Natural killer cell (primary cell): Measurements from ENCODE around the gene TSPAN31. TPM values are rescaled to one million over a fixed set of nuclear protein-coding genes. Genes with fewer than 3 reads are reported as not detected.
A peak's percentile ranks its signal among the peaks of the same experiment; 100 is the strongest.

Experiments used
- ATAC-seq, 3 donors: fragments of 150-1000 bp in 2 of 3; fragments of 200-7000 bp in 1 of 3; cut with Tn5 transposase; 1 replicate in 1 of 3; 2 replicates in 2 of 3; pipeline ENCODE4 v1.10.0; 2021; ENCODE audit warnings: mild to moderate bottlenecking in 2 of 3, moderate library complexity in 2 of 3
- DNase-seq, 2 donors: peaks; one replicate each; pipeline versions ENCODE4 v3.0.0 to v3.0.0-alpha.2; 2013 to 2021; ENCODE audit warnings: mixed read lengths in 1 of 2
- H3K27ac ChIP-seq: one replicate; pipeline ENCODE4 v1.5.1; 2013; ENCODE audit warnings: mild to moderate bottlenecking, low read length
- H3K27me3 ChIP-seq: one replicate; pipeline ENCODE4 v1.6.1; 2013; ENCODE audit warnings: low read length; ENCODE audit not compliant: control insufficient read depth, insufficient read depth
- H3K36me3 ChIP-seq: one replicate; pipeline ENCODE4 v1.6.1; 2013; ENCODE audit warnings: low read length; ENCODE audit not compliant: control insufficient read depth, insufficient read depth
- H3K4me1 ChIP-seq: one replicate; pipeline ENCODE4 v1.6.1; 2013; ENCODE audit warnings: low read length; ENCODE audit not compliant: control insufficient read depth, insufficient read depth
- H3K4me3 ChIP-seq: one replicate; pipeline ENCODE4 v1.5.1; 2013; ENCODE audit warnings: low read length
- H3K9me3 ChIP-seq: one replicate; pipeline ENCODE4 v1.6.1; 2013; ENCODE audit warnings: low read length; ENCODE audit not compliant: control insufficient read depth, insufficient read depth
- H3K27ac Mint-ChIP-seq, 2 donors: one replicate each; pipeline ENCODE4 v1.8.0; 2022; ENCODE audit warnings: mild to moderate bottlenecking in 2 of 2, mixed read lengths in 2 of 2, moderate library complexity in 1 of 2
- H3K27me3 Mint-ChIP-seq, 2 donors: one replicate each; pipeline ENCODE4 v1.8.0; 2022; ENCODE audit warnings: low read depth in 2 of 2, mixed read lengths in 2 of 2
- H3K36me3 Mint-ChIP-seq: one replicate; pipeline ENCODE4 v1.8.0; 2022; ENCODE audit warnings: mixed read lengths
- H3K4me1 Mint-ChIP-seq, 2 donors: one replicate each; pipeline ENCODE4 v1.8.0; 2022; ENCODE audit warnings: mixed read lengths in 2 of 2
- H3K4me3 Mint-ChIP-seq: one replicate; pipeline ENCODE4 v1.8.0; 2022; ENCODE audit warnings: mild to moderate bottlenecking, moderate library complexity, mixed read lengths
- H3K9me3 Mint-ChIP-seq, 2 donors: one replicate each; pipeline ENCODE4 v1.8.0; 2022; ENCODE audit warnings: mixed read lengths in 2 of 2
- WGBS: methylation state at CpG from one replicate; pipeline ENCODE4 v1.1.7; 2013; ENCODE audit warnings: missing lambda C conversion rate; ENCODE audit not compliant: insufficient coverage; 5-methylcytosine and 5-hydroxymethylcytosine counted together
- intact Hi-C: fragments of 100-400 bp; cut with micrococcal nuclease; formaldehyde crosslinking; loops from one replicate; pipeline ENCODE4 v1.14.2; 2022
- total RNA-seq, 4 donors: library from RNA; stranded (reverse); fragments of 120-200 nt in 1 of 4; gene quantifications; one replicate each; pipeline versions ENCODE4 v1.2.3 to v1.2.4, GENCODE V29; 2013 to 2022
- TF ChIP-seq, protein P1 (sequence below): fragments of 200-600 bp; IDR thresholded peaks from one replicate; pipeline ENCODE4 v1.8.0; 2022; ENCODE audit warnings: antibody characterized with exemption

TSPAN31 gene
- total RNA-seq, 3 donors from 2014 or later (not counting 1 experiment from before 2014, with no cell fraction given): 18.3 to 27.0 (median 23.5) TPM

DNA sequence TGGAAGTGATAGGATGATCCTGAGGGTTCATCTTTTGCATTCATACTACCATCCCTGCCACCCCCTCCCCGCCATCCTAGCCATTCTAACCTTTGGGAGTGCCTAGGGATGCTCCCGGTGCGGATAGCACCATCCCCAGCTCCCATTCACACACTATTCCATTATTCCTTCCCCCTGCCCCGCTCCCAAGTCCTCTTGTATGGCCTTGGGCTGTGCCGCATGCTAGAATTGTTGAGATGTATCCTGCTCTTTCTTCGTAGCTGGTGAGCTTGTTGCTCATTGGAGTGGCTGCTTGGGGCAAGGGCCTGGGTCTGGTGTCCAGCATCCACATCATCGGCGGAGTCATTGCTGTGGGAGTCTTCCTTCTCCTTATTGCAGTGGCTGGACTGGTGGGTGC lies 644 bp downstream of the TSPAN31 start:
- Histone ChIP-seq H3K36me3 (peaks cover 22% of the 10 kb centered on the region), H3K4me1 (peaks cover 39% of the 10 kb centered on the region), H3K27me3 (no peaks in the 10 kb centered on the region), H3K4me3 (peak overlapping the region; percentile 81), H3K27ac (peak overlapping the region; percentile 91), H3K9me3 (no peaks in the 10 kb centered on the region)
- Mint-ChIP-seq H3K4me1 (peaks cover 45 to 47% of the 10 kb centered on the region in 2 donors), H3K9me3 (no peaks in the 10 kb centered on the region), H3K27me3 (no peaks in the 10 kb centered on the region), H3K36me3 (peaks cover 6% of the 10 kb centered on the region), H3K4me3 (peak overlapping the region; percentile 98), H3K27ac (peak overlapping the region; percentile 98 to 99)
- 76% methylated on average over 8 of the region's 8 CpGs for WGBS
- TF ChIP-seq, protein P1, sequence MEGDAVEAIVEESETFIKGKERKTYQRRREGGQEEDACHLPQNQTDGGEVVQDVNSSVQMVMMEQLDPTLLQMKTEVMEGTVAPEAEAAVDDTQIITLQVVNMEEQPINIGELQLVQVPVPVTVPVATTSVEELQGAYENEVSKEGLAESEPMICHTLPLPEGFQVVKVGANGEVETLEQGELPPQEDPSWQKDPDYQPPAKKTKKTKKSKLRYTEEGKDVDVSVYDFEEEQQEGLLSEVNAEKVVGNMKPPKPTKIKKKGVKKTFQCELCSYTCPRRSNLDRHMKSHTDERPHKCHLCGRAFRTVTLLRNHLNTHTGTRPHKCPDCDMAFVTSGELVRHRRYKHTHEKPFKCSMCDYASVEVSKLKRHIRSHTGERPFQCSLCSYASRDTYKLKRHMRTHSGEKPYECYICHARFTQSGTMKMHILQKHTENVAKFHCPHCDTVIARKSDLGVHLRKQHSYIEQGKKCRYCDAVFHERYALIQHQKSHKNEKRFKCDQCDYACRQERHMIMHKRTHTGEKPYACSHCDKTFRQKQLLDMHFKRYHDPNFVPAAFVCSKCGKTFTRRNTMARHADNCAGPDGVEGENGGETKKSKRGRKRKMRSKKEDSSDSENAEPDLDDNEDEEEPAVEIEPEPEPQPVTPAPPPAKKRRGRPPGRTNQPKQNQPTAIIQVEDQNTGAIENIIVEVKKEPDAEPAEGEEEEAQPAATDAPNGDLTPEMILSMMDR: no peak
- no peak for ATAC-seq
- intact Hi-C loops: no loop called here
- DNase-seq: no peak

DNA sequence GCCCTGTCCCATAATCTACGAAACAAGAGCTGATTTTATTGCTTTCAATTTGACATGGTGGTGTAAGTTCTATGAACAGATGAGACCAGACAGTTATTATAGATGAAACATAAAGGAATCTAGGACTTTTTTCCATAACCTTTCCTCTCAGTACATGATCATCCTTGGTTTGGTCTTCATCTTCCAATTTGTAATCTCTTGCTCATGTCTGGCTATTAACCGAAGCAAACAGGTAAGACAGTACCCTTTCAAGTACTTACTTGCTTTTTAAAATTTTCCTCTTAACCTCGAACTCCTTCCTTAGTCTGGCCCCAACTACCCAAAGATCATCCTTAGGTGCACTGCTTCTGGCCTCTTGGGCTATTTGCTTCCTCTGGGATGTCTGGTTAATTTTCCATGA lies 1.2 kb downstream of the TSPAN31 start:
- H3K9me3 Mint-ChIP-seq: no peaks in the 10 kb centered on the region
- DNase-seq (no peak), ATAC-seq (no peak)
- Histone ChIP-seq H3K27me3 (no peaks in the 10 kb centered on the region), H3K4me3 (no peak overlapping the region), H3K4me1 (peaks cover 36% of the 10 kb centered on the region), H3K36me3 (peaks cover 22% of the 10 kb centered on the region), H3K27ac (peak overlapping the region; percentile 91), H3K9me3 (no peaks in the 10 kb centered on the region)
- H3K27me3 Mint-ChIP-seq: no peaks in the 10 kb centered on the region
- H3K27ac Mint-ChIP-seq: peak overlapping the region; percentile 98 to 99
- peak overlapping the region; percentile 98 for H3K4me3 Mint-ChIP-seq
- 82% methylated on average over 3 of the region's 3 CpGs for WGBS
- H3K36me3 Mint-ChIP-seq: peaks cover 6% of the 10 kb centered on the region
- intact Hi-C loops: no loop called here
- H3K4me1 Mint-ChIP-seq: peaks cover 43% of the 10 kb centered on the region in 2 donors
- TF ChIP-seq, protein P1: no peak

- Histone ChIP-seq H3K36me3 (peaks cover 22% of the 10 kb centered on the region), H3K4me1 (peaks cover 38% of the 10 kb centered on the region), H3K4me3 (no peak overlapping the region), H3K27ac (no peak overlapping the region), H3K27me3 (no peaks in the 10 kb centered on the region), H3K9me3 (no peaks in the 10 kb centered on the region)
- Mint-ChIP-seq H3K36me3 (peaks cover 6% of the 10 kb centered on the region), H3K27me3 (no peaks in the 10 kb centered on the region), H3K4me3 (no peak overlapping the region), H3K27ac (no peak overlapping the region), H3K9me3 (no peaks in the 10 kb centered on the region), H3K4me1 (peaks cover 49 to 53% of the 10 kb centered on the region in 2 donors)
- intact Hi-C loops: no loop called here
- ATAC-seq (no peak), DNase-seq (no peak)
- TF ChIP-seq, protein P1: no peak
- 96% methylated on average over 5 of the region's 5 CpGs for WGBS
Observed at GRCh38 chr12:57749061-57749460, 4.2 kb downstream of the TSPAN31 start.
